DMS53 (cell line): ENCODE measurements around the gene HELZ.

Source experiments
- DNase-seq: peaks from one replicate; lab custom pipeline; 2025; lab: John Stamatoyannopoulos, UW

The HELZ gene

GRCh38 chr17:67025216-67025792 is 219.7 kb downstream of the HELZ start:
- DNase-seq, result no peak

GRCh38 chr17:67024736-67025135 is 220.3 kb downstream of the HELZ start:
- DNase-seq, result no peak

GRCh38 chr17:67022451-67022810 is 222.6 kb downstream of the HELZ start:
- no peak for DNase-seq

- DNase-seq, result no peak
Measured at GRCh38 chr17:67021743-67022450, 223.1 kb downstream of the HELZ start.

GRCh38 chr17:67021196-67021595 is 223.8 kb downstream of the HELZ start:
- no peak for DNase-seq
